ENCODE data around the gene TANK.
"Not testable (repeated sequence)": the region's sequence is repeated elsewhere in the genome, so short reads cannot be mapped to it uniquely, and the experiment has no call there.

DNA sequence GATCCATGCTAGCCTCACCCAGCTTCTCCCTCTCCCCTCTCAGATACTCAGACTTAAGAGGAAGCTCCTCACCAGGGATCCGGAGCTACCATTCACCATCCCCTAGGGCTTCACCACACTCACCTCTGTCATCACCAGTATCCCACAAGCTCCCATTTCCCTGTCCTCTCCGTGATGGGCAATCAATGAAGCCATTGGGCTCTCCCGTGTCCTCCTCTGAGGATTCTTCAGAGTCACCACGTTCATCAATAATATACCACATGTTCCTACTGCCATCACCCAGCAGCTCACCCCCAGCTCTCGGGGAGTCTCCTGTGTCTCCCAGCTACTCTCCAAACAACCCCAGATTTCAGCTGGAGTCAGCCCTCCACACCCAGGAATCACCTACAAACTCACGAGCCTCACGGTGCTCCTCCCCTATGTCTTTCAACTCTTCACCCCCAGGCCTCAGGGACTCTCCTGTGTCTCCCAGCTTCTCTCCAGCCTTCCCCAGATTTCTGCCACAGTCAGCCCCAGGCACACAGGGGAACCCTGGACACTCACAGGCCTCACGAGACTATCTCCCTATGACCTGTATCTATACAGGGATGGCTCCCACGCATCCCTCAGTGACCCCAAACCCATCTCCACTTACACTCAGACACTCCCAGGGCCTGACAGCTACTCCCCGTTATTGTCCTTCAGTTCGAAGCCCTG is 121.5 kb downstream of the TANK start:
- not testable (repeated sequence) for TF ChIP-seq CTCF (IDR thresholded peaks at IDR 0.05; ENCODE audit: poor library complexity, severe bottlenecking); TAF1 (IDR thresholded peaks at IDR 0.05; ENCODE audit: low read depth); EP300 (conservative IDR thresholded peaks at IDR 0.05; ENCODE audit: poor library complexity, severe bottlenecking)
- TF ChIP-seq, protein P1, sequence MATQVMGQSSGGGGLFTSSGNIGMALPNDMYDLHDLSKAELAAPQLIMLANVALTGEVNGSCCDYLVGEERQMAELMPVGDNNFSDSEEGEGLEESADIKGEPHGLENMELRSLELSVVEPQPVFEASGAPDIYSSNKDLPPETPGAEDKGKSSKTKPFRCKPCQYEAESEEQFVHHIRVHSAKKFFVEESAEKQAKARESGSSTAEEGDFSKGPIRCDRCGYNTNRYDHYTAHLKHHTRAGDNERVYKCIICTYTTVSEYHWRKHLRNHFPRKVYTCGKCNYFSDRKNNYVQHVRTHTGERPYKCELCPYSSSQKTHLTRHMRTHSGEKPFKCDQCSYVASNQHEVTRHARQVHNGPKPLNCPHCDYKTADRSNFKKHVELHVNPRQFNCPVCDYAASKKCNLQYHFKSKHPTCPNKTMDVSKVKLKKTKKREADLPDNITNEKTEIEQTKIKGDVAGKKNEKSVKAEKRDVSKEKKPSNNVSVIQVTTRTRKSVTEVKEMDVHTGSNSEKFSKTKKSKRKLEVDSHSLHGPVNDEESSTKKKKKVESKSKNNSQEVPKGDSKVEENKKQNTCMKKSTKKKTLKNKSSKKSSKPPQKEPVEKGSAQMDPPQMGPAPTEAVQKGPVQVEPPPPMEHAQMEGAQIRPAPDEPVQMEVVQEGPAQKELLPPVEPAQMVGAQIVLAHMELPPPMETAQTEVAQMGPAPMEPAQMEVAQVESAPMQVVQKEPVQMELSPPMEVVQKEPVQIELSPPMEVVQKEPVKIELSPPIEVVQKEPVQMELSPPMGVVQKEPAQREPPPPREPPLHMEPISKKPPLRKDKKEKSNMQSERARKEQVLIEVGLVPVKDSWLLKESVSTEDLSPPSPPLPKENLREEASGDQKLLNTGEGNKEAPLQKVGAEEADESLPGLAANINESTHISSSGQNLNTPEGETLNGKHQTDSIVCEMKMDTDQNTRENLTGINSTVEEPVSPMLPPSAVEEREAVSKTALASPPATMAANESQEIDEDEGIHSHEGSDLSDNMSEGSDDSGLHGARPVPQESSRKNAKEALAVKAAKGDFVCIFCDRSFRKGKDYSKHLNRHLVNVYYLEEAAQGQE (IDR thresholded peaks at IDR 0.05; ENCODE audit: borderline replicate concordance): not testable (repeated sequence)
